Inflammatory macrophage treated with lipopolysaccharide for 1 hour (primary cell): ENCODE results near the gene CDH10.

Experiments used
- DNase-seq, 2 donors: peaks; one replicate each; pipeline ENCODE4 v3.0.0-alpha.2; 2020 to 2022

The CDH10 gene

GRCh38 chr5:24644761-24645160 lies at the start of gene CDH10:
CDH10 (minus strand) TSS chr5:24644978; CDS start chr5:24593490, 51,488 bp downstream.
- no peak for DNase-seq

- DNase-seq = no peak
These were observed 48.8 kb upstream of the CDH10 start for GRCh38 chr5:24693609-24694008.

GRCh38 chr5:24691074-24691473 lies 46.3 kb upstream of the CDH10 start:
- no peak for DNase-seq

GRCh38 chr5:24681106-24681505 lies 36.3 kb upstream of the CDH10 start:
- no peak for DNase-seq

- DNase-seq = no peak
These were observed 23.3 kb upstream of the CDH10 start for GRCh38 chr5:24668050-24668449.

- DNase-seq = no peak
These were observed 4.8 kb upstream of the CDH10 start for GRCh38 chr5:24649531-24649930.

- no peak for DNase-seq
These were observed 2.1 kb upstream of the CDH10 start for GRCh38 chr5:24646915-24647314.

- DNase-seq = no peak
These were observed 705 bp upstream of the CDH10 start for GRCh38 chr5:24645483-24645882.

- DNase-seq = no peak
These were observed 898 bp downstream of the CDH10 start for GRCh38 chr5:24643880-24644279.

- DNase-seq = no peak
These were observed 1.6 kb downstream of the CDH10 start for GRCh38 chr5:24643156-24643555.

GRCh38 chr5:24642022-24642421 lies 2.8 kb downstream of the CDH10 start:
- peak; percentile 3 to 31 for DNase-seq

- no peak for DNase-seq
These were observed 9.6 kb downstream of the CDH10 start for GRCh38 chr5:24635209-24635608.

GRCh38 chr5:24633715-24634325 lies 11.0 kb downstream of the CDH10 start:
- DNase-seq = peak; percentile 2 to 69

GRCh38 chr5:24632353-24632752 lies 12.4 kb downstream of the CDH10 start:
- no peak for DNase-seq

GRCh38 chr5:24630918-24631317 lies 13.9 kb downstream of the CDH10 start:
- no peak for DNase-seq

- no peak for DNase-seq
These were observed 15.0 kb downstream of the CDH10 start for GRCh38 chr5:24629798-24630197.

- no peak for DNase-seq
These were observed 19.9 kb downstream of the CDH10 start for GRCh38 chr5:24624872-24625271.

GRCh38 chr5:24623624-24624023 lies 21.2 kb downstream of the CDH10 start:
- DNase-seq = no peak

- DNase-seq = no peak
These were observed 21.7 kb downstream of the CDH10 start for GRCh38 chr5:24623031-24623430.

GRCh38 chr5:24621792-24622191 lies 23.0 kb downstream of the CDH10 start:
- DNase-seq = peak in 1 of 2 donors; percentile 10

GRCh38 chr5:24616566-24616965 lies 28.2 kb downstream of the CDH10 start:
- DNase-seq = no peak

GRCh38 chr5:24615159-24615558 lies 29.6 kb downstream of the CDH10 start:
- DNase-seq = no peak

GRCh38 chr5:24609706-24610105 lies 35.1 kb downstream of the CDH10 start:
- no peak for DNase-seq

- DNase-seq = no peak
These were observed 37.8 kb downstream of the CDH10 start for GRCh38 chr5:24606971-24607370.

- DNase-seq = no peak
These were observed 42.6 kb downstream of the CDH10 start for GRCh38 chr5:24602188-24602587.
